ENCODE data around the gene GZMM. TPM values are rescaled to one million over a fixed set of nuclear protein-coding genes. Genes with fewer than 3 reads are reported as not detected.

The GZMM gene
- total RNA-seq, 1 donor from 2014 or later, result 0.34 TPM

DNA sequence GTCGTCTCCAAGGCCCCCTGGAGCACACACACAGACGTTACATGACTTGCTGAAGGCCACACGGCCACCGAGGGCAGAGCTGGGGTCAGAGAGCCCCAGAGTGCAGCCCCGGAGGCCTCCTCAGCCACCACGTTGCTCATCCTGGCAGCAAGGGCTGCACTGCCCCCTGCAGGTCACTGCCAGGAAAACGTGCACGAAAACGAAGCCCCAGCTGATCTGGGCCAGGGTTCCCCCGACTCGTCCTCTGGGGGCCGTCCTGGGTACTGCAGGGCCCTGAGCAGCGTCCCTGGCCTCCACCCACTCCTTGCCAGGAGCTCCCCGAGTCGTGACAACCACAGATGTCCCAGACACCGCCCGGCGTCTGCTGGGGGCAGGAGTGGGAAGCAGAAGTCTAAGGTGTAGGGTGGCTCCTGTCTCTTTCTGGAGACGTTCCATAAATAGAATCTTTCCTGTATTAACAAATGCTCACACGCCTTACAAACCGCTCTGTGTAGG lies 33.2 kb upstream of the GZMM start:
- peak; percentile 100 for TF ChIP-seq CTCF (conservative IDR thresholded peaks at IDR 0.05)
- peak overlapping the region; percentile 87 for H3K4me3 Mint-ChIP-seq
- peak; percentile 95 for DNase-seq (ENCODE audit: extremely low spot score, unreplicated experiment)
- H3K36me3 Mint-ChIP-seq, result peaks cover 4% of the 10 kb centered on the region
- peak overlapping the region; percentile 98 for H3K27ac Mint-ChIP-seq
- no peaks in the 10 kb centered on the region for H3K9me3 Mint-ChIP-seq
- no peaks in the 10 kb centered on the region for H3K27me3 Mint-ChIP-seq
- H3K4me1 Mint-ChIP-seq (ENCODE audit: unreplicated experiment), result peaks cover 21% of the 10 kb centered on the region

DNA sequence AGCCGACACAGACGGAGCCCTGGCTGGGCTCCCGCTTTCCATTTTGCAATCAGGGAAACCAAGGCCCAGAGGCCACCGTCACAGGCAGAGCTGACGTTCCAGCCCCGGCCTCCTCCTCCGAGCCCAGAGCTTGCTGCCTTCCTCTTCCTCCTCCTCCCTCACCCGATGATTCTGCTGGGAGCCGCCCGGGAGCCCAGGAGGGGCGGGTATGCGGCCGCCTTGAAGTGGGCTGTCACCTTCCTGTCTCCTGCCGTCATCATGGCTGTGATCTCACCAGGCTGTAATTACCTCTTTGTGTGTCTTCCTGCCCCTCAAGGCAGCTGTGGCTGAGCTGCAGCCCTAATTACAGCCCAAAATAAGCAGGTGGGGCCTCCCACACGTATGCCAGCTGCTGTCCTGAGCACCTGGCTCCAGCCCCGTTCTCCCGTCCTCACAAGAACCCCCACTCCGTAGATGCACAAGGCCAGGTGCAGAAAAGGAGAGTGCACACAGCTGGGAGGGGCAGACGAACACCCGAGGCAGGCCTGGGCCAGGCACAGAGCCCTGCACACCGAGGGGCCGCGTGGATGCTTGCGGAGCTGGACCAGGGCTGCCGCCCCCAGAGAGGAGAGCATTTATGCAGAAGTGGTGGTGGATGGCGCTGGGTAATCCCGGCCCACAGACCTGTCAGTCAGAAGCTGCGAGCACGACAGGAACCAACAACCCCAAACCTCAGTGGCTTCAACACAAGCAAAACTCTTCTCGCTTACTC lies 32.6 kb upstream of the GZMM start:
- H3K4me3 Mint-ChIP-seq, result peak overlapping the region; percentile 87

DNA sequence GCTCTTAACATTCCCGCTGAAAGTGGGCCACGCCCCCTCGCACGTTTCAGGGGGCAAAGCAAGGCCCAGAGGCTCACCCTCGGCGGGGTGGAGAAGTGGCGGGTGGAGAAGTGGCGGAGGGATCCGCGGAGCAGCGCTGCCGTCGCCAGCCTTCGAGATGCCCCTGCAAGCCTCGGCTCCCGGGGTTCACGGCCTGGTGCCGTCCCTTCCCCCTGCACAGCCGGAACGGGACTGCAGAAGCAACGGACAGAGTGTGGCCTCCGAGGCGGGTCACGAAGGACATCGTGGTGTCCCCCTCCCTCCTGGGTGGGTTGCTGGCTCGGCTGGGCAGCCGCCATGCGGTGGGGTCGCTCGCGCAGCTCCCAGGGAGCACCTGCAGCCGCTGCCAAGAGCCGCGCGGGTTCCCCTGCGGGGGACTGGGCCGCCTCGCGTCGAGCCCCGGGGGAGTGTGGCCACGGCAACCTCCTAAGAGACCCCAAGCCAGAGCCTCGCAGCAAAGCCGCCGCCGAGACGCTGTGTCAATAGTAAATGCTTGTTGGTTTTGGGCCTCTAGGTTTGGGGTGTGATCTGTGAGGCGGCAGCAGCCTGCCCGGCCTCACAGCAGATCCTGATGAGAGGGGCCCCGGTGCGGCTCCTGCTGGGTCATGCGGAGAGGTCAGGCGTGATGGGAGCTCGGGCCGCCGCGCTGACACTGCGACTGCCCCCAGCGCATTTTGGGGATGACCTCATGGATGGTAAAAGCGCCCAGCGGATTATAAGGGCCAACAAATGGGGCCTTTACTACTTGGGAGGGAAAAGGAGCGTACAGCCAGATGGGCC lies 31.1 kb upstream of the GZMM start:
- H3K27me3 Mint-ChIP-seq, result peaks cover 3% of the 10 kb centered on the region
- H3K4me1 Mint-ChIP-seq (ENCODE audit: unreplicated experiment), result peaks cover 31% of the 10 kb centered on the region
- no peaks in the 10 kb centered on the region for H3K9me3 Mint-ChIP-seq
- peaks cover 4% of the 10 kb centered on the region for H3K36me3 Mint-ChIP-seq
- no peak overlapping the region for H3K27ac Mint-ChIP-seq
- no peak for TF ChIP-seq CTCF (conservative IDR thresholded peaks at IDR 0.05)
- no peak overlapping the region for H3K4me3 Mint-ChIP-seq
- DNase-seq (ENCODE audit: extremely low spot score, unreplicated experiment), result no peak

More for the DNA sequence above, 32.6 kb upstream of the GZMM start:
- Mint-ChIP-seq H3K4me1 (ENCODE audit: unreplicated experiment) (peaks cover 25% of the 10 kb centered on the region), H3K36me3 (peaks cover 4% of the 10 kb centered on the region), H3K9me3 (no peaks in the 10 kb centered on the region), H3K27ac (peak overlapping the region; percentile 98), H3K27me3 (no peaks in the 10 kb centered on the region)
- no peak for DNase-seq (ENCODE audit: extremely low spot score, unreplicated experiment)
- TF ChIP-seq CTCF (conservative IDR thresholded peaks at IDR 0.05), result no peak

- H3K9me3 Mint-ChIP-seq, result no peaks in the 10 kb centered on the region
- peaks cover 4% of the 10 kb centered on the region for H3K36me3 Mint-ChIP-seq
Observed at GRCh38 chr19:513368-514165, 30.3 kb upstream of the GZMM start.

More at GRCh38 chr19:513368-514165, 30.3 kb upstream of the GZMM start:
- Mint-ChIP-seq H3K27ac (no peak overlapping the region), H3K4me3 (peak overlapping the region; percentile 5), H3K27me3 (peaks cover 3% of the 10 kb centered on the region), H3K4me1 (ENCODE audit: unreplicated experiment) (peaks cover 24% of the 10 kb centered on the region)
- no peak for TF ChIP-seq CTCF (conservative IDR thresholded peaks at IDR 0.05)
- no peak for DNase-seq (ENCODE audit: extremely low spot score, unreplicated experiment)
